ENCODE measurements around the gene PTPRN2. TPM values are rescaled to one million over a fixed set of nuclear protein-coding genes. Genes with fewer than 3 reads are reported as not detected.

Gene PTPRN2
- total and polyA plus RNA-seq, 8 donors, result 4.9 to 136 (median 46.8) TPM

- TF ChIP-seq POLR2AphosphoS5 (IDR thresholded peaks at IDR 0.05) (no peak), POLR2A (IDR thresholded peaks at IDR 0.05) (no peak), CTCF (IDR thresholded peaks at IDR 0.05) (no peak), EP300 (IDR thresholded peaks at IDR 0.05) (no peak)
- WGBS, 5 donors, result 78 to 93% (median 92%) methylated on average over 11 of the region's 11 CpGs
- intact Hi-C loops (cut with DNase I; ENCODE audit: low total_unique reads), result no loop called here
- H3K4me1 ChIP-seq, result peaks cover 0 to 13% (median 4%) of the 10 kb centered on the region in 4 donors
- H3K4me3 ChIP-seq, result no peak overlapping the region
- DNase-seq, result no peak
- H3K27me3 ChIP-seq, result no peaks in the 10 kb centered on the region
- no peaks in the 10 kb centered on the region for H3K9me3 ChIP-seq
- H3K27ac ChIP-seq, result no peak overlapping the region
- no peaks in the 10 kb centered on the region for H3K36me3 ChIP-seq
Measured at GRCh38 chr7:158271646-158272045, 316.0 kb downstream of the PTPRN2 start.

- Histone ChIP-seq H3K4me3 (no peak overlapping the region), H3K4me1 (peaks cover 0 to 14% (median 4%) of the 10 kb centered on the region in 4 donors), H3K9me3 (no peaks in the 10 kb centered on the region), H3K27ac (no peak overlapping the region), H3K27me3 (no peaks in the 10 kb centered on the region), H3K36me3 (no peaks in the 10 kb centered on the region)
- WGBS, 5 donors, result 83 to 95% (median 95%) methylated on average over 6 to 9 of the region's 9 CpGs
- no peak for TF ChIP-seq CTCF (IDR thresholded peaks at IDR 0.05)
- no peak for TF ChIP-seq EP300 (IDR thresholded peaks at IDR 0.05)
- no peak for TF ChIP-seq POLR2AphosphoS5 (IDR thresholded peaks at IDR 0.05)
- intact Hi-C loops (cut with DNase I; ENCODE audit: low total_unique reads), result no loop called here
- DNase-seq, result no peak
Measured at GRCh38 chr7:158270856-158271413, 316.7 kb downstream of the PTPRN2 start.

GRCh38 chr7:158270106-158270775 lies 317.4 kb downstream of the PTPRN2 start:
- no peaks in the 10 kb centered on the region for H3K36me3 ChIP-seq
- intact Hi-C loops (cut with DNase I; ENCODE audit: low total_unique reads), result no loop called here
- no peak overlapping the region for H3K27ac ChIP-seq
- no peak overlapping the region for H3K4me3 ChIP-seq
- TF ChIP-seq POLR2A (IDR thresholded peaks at IDR 0.05) (no peak), POLR2AphosphoS5 (IDR thresholded peaks at IDR 0.05) (no peak), EP300 (IDR thresholded peaks at IDR 0.05) (no peak), CTCF (IDR thresholded peaks at IDR 0.05) (no peak)
- DNase-seq, result no peak
- 88 to 92% (median 91%) methylated on average over 6 to 13 of the region's 13 CpGs for WGBS, 5 donors
- no peaks in the 10 kb centered on the region for H3K9me3 ChIP-seq
- H3K27me3 ChIP-seq, result no peaks in the 10 kb centered on the region
- H3K4me1 ChIP-seq, result peaks cover 0 to 14% (median 4%) of the 10 kb centered on the region in 4 donors

GRCh38 chr7:158268816-158269535 lies 318.6 kb downstream of the PTPRN2 start:
- no peak for DNase-seq
- H3K4me3 ChIP-seq, result no peak overlapping the region
- WGBS, 5 donors, result 87 to 91% (median 89%) methylated on average over 25 to 28 of the region's 28 CpGs
- no peak for TF ChIP-seq POLR2AphosphoS5 (IDR thresholded peaks at IDR 0.05)
- TF ChIP-seq CTCF (IDR thresholded peaks at IDR 0.05), result no peak
- no peak for TF ChIP-seq EP300 (IDR thresholded peaks at IDR 0.05)
- TF ChIP-seq POLR2A (IDR thresholded peaks at IDR 0.05), result no peak
- no peaks in the 10 kb centered on the region for H3K9me3 ChIP-seq
- H3K27ac ChIP-seq, result no peak overlapping the region
- no peaks in the 10 kb centered on the region for H3K36me3 ChIP-seq
- peaks cover 0 to 14% (median 4%) of the 10 kb centered on the region in 4 donors for H3K4me1 ChIP-seq
- intact Hi-C loops (cut with DNase I; ENCODE audit: low total_unique reads), result no loop called here
- H3K27me3 ChIP-seq, result no peaks in the 10 kb centered on the region
